Panc1 (cell line): ENCODE results near the gene NOP56. TPM values are rescaled to one million over a fixed set of nuclear protein-coding genes. Genes with fewer than 3 reads are reported as not detected.

Experiments used
- ATAC-seq: fragments of 200-7000 bp; cut with Tn5 transposase; 2 replicates; pipeline ENCODE4 v1.9.1; 2020; ENCODE audit warnings: mild to moderate bottlenecking, moderate library complexity
- BruUV-seq: library from RNA; stranded (reverse); fragments of 400-500 nt; replicated peaks from 2 replicates; lab custom pipeline; 2021; lab: Mats Ljungman, UMichigan
- CTCF ChIA-PET: fragments of 300-600 bp; sonication (Branson Sonifier 250); formaldehyde crosslinking; loops from one replicate; lab custom pipeline; 2022; ENCODE audit warnings: antibody characterized with exemption; lab: Charles Lee
- POLR2A ChIA-PET: fragments of 300-600 bp; sonication (Branson Sonifier 250); formaldehyde crosslinking; loops from one replicate; lab custom pipeline; 2022; ENCODE audit warnings: antibody characterized with exemption; lab: Charles Lee
- DNase-seq: peaks from one replicate; pipeline ENCODE4 v3.0.0-alpha.2; 2010; ENCODE audit warnings: low read depth, low spot score
- H3K27ac ChIP-seq: 2 replicates; pipeline ENCODE4 v1.5.1; 2011; ENCODE audit warnings: mild to moderate bottlenecking, low read length, inconsistent platforms
- H3K27me3 ChIP-seq: fragments of 200-500 bp; sonication (Bioruptor generic); 2 replicates; pipeline ENCODE4 v1.6.0; 2014; ENCODE audit warnings: low read length, inconsistent platforms; ENCODE audit not compliant: control insufficient read depth, insufficient read depth
- H3K36me3 ChIP-seq: fragments of 200-500 bp; sonication (Bioruptor generic); 2 replicates; pipeline ENCODE4 v1.5.1; 2014; ENCODE audit warnings: inconsistent platforms, mild to moderate bottlenecking, low read length, moderate library complexity; ENCODE audit not compliant: control insufficient read depth, insufficient read depth
- H3K4me1 ChIP-seq: 2 replicates; pipeline ENCODE4 v1.5.1; 2011; ENCODE audit warnings: inconsistent platforms, mild to moderate bottlenecking, low read length, moderate library complexity; ENCODE audit not compliant: control insufficient read depth, insufficient read depth
- H3K4me3 ChIP-seq, 2 experiments: 2 replicates each; pipeline ENCODE4 v1.5.1; 2011 to 2012; ENCODE audit warnings: low read depth in 2 of 2, low read length in 2 of 2, mild to moderate bottlenecking in 2 of 2, inconsistent platforms in 1 of 2, moderate library complexity in 1 of 2
- H3K9me3 ChIP-seq: fragments of 200-500 bp; sonication (Bioruptor generic); 2 replicates; pipeline ENCODE4 v1.5.1; 2014; ENCODE audit warnings: low read depth, mild to moderate bottlenecking, inconsistent platforms, low read length, moderate library complexity; ENCODE audit not compliant: control insufficient read depth, insufficient read depth
- POLR2AphosphoS5 ChIP-seq: IDR thresholded peaks from 2 replicates; pipeline ENCODE4 v1.6.1; 2012; ENCODE audit warnings: mild to moderate bottlenecking, low read depth, low read length, moderate library complexity
- SIN3A ChIP-seq: IDR thresholded peaks from 2 replicates; pipeline ENCODE4 v1.6.1; 2012; ENCODE audit warnings: low read depth, mild to moderate bottlenecking, low read length, moderate library complexity, borderline replicate concordance; ENCODE audit not compliant: insufficient read depth
- TCF7L2 ChIP-seq: IDR thresholded peaks from 2 replicates; pipeline ENCODE4 v1.6.1; 2011; ENCODE audit warnings: mild to moderate bottlenecking, low read depth, low read length, inconsistent platforms
- in situ Hi-C: cut with HindIII; loops from 2 replicates; pipeline ENCODE4 v1.10.0; 2016; ENCODE audit warnings: low sequenced_read_pairs, low pct_unique_long_range_greater_than_20kb
- intact Hi-C: fragments of 100-400 bp; cut with micrococcal nuclease; formaldehyde crosslinking; loops from one replicate; pipeline ENCODE4 v1.10.0; 2022; ENCODE audit not compliant: unreplicated experiment
- total RNA-seq: library from RNA; stranded (reverse); gene quantifications from one replicate; pipeline ENCODE4 v1.2.1, GENCODE V29; 2021; ENCODE audit not compliant: unreplicated experiment
- TF ChIP-seq, protein P1 (sequence below), 2 experiments: IDR thresholded peaks; 2 replicates each; pipeline ENCODE4 v1.6.1; 2011 to 2012; ENCODE audit warnings: low read depth in 2 of 2, control low read depth in 1 of 2, low read length in 1 of 2, mild to moderate bottlenecking in 1 of 2, moderate library complexity in 1 of 2; ENCODE audit not compliant: insufficient read depth in 1 of 2
- TF ChIP-seq, protein P2 (sequence below): fragments of 450-650 bp; IDR thresholded peaks from 2 replicates; pipeline ENCODE4 v1.5.1; 2017; ENCODE audit warnings: mild to moderate bottlenecking

The NOP56 gene
- total RNA-seq, 1 experiment from 2014 or later = 354 TPM

DNA sequence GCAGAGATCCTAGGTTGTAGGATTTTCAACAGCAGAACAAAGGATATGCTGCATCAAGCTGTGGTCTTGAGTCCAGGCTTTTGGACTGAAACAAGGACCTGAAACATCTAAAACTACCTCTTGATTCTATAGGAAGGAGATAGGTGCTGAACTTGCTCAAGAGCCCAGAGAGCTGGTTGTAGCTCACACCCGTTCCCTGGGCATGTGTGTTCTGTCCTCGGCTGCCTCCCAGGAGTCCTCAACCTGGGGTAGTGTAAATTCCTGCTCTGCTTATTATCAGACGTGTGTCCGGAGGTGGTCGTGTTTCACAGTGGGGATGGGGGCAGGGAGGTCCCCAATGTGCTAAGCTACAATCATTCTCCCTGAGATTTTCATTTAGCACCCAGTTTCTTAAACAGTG is 4.8 kb downstream of the NOP56 start:
- intact Hi-C loops = no loop called here
- Histone ChIP-seq H3K4me1 (peaks cover 16% of the 10 kb centered on the region), H3K9me3 (no peaks in the 10 kb centered on the region), H3K36me3 (peaks cover 47% of the 10 kb centered on the region), H3K27me3 (no peaks in the 10 kb centered on the region), H3K27ac (no peak overlapping the region), H3K4me3 (no peak overlapping the region)
- CTCF ChIA-PET = no interaction called here
- POLR2A ChIA-PET = no interaction called here
- in situ Hi-C loops = no loop called here
- ATAC-seq (no peak), DNase-seq (no peak)
- TF ChIP-seq SIN3A (no peak), TCF7L2 (no peak), POLR2AphosphoS5 (no peak; the same call in 1 of the 2 replicates)
- TF ChIP-seq, protein P1, sequence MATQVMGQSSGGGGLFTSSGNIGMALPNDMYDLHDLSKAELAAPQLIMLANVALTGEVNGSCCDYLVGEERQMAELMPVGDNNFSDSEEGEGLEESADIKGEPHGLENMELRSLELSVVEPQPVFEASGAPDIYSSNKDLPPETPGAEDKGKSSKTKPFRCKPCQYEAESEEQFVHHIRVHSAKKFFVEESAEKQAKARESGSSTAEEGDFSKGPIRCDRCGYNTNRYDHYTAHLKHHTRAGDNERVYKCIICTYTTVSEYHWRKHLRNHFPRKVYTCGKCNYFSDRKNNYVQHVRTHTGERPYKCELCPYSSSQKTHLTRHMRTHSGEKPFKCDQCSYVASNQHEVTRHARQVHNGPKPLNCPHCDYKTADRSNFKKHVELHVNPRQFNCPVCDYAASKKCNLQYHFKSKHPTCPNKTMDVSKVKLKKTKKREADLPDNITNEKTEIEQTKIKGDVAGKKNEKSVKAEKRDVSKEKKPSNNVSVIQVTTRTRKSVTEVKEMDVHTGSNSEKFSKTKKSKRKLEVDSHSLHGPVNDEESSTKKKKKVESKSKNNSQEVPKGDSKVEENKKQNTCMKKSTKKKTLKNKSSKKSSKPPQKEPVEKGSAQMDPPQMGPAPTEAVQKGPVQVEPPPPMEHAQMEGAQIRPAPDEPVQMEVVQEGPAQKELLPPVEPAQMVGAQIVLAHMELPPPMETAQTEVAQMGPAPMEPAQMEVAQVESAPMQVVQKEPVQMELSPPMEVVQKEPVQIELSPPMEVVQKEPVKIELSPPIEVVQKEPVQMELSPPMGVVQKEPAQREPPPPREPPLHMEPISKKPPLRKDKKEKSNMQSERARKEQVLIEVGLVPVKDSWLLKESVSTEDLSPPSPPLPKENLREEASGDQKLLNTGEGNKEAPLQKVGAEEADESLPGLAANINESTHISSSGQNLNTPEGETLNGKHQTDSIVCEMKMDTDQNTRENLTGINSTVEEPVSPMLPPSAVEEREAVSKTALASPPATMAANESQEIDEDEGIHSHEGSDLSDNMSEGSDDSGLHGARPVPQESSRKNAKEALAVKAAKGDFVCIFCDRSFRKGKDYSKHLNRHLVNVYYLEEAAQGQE (IDR thresholded peaks at IDR 0.05; ENCODE audit: insufficient read depth in 1 of 2, low read depth in 2 of 2, low read length in 1 of 2) = no peak
- TF ChIP-seq, protein P2, sequence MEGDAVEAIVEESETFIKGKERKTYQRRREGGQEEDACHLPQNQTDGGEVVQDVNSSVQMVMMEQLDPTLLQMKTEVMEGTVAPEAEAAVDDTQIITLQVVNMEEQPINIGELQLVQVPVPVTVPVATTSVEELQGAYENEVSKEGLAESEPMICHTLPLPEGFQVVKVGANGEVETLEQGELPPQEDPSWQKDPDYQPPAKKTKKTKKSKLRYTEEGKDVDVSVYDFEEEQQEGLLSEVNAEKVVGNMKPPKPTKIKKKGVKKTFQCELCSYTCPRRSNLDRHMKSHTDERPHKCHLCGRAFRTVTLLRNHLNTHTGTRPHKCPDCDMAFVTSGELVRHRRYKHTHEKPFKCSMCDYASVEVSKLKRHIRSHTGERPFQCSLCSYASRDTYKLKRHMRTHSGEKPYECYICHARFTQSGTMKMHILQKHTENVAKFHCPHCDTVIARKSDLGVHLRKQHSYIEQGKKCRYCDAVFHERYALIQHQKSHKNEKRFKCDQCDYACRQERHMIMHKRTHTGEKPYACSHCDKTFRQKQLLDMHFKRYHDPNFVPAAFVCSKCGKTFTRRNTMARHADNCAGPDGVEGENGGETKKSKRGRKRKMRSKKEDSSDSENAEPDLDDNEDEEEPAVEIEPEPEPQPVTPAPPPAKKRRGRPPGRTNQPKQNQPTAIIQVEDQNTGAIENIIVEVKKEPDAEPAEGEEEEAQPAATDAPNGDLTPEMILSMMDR = no peak
- BruUV-seq = no TSS peak

DNA sequence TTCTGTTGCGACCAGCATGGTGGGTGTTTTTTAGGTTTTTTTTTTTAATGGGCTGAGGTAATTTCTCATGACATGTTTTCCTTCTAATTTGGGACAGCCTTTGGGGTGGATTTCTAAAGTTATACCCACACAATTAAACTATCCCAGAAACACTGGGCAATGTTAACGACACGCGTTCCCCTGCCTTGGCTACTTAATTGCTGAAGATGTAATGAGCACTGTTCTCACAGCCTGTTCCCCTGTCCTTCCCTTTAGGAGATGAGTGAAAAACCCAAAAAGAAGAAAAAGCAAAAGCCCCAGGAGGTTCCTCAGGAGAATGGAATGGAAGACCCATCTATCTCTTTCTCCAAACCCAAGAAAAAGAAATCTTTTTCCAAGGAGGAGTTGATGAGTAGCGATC is 5.2 kb downstream of the NOP56 start:
- in situ Hi-C loops = no loop called here
- no peak for TF ChIP-seq SIN3A
- TF ChIP-seq, protein P1 (IDR thresholded peaks at IDR 0.05; ENCODE audit: insufficient read depth in 1 of 2, low read depth in 2 of 2, low read length in 1 of 2) = no peak
- TF ChIP-seq POLR2AphosphoS5 = no peak
- TF ChIP-seq TCF7L2 = no peak
- TF ChIP-seq, protein P2 = no peak
- Histone ChIP-seq H3K4me1 (peaks cover 16% of the 10 kb centered on the region), H3K36me3 (peaks cover 45% of the 10 kb centered on the region), H3K4me3 (no peak overlapping the region), H3K27ac (no peak overlapping the region), H3K27me3 (no peaks in the 10 kb centered on the region), H3K9me3 (no peaks in the 10 kb centered on the region)
- ATAC-seq (no peak), DNase-seq (no peak)
- no TSS peak for BruUV-seq
- intact Hi-C loops = no loop called here
- ChIA-PET POLR2A (no interaction called here), CTCF (no interaction called here)
